Uterus (tissue), 2 donors: ENCODE measurements around the gene TMEM202.

Source experiments
- POLR2A ChIP-seq, 2 donors: fragments of 450-650 bp; IDR thresholded peaks; one replicate each; pipeline ENCODE4 v1.6.1; 2016; ENCODE audit warnings: antibody characterized with exemption in 2 of 2, mild to moderate bottlenecking in 1 of 2, moderate library complexity in 1 of 2
- TF ChIP-seq, protein P1 (sequence below), 4 experiments: fragments of 200-600 bp in 2 of 4; fragments of 450-650 bp in 2 of 4; sonication (generic) in 2 of 4; IDR thresholded peaks; one replicate each; pipeline ENCODE4 v1.5.1; 2016 to 2019; ENCODE audit warnings: antibody characterized with exemption in 4 of 4, mild to moderate bottlenecking in 2 of 4, moderate library complexity in 1 of 4

DNA sequence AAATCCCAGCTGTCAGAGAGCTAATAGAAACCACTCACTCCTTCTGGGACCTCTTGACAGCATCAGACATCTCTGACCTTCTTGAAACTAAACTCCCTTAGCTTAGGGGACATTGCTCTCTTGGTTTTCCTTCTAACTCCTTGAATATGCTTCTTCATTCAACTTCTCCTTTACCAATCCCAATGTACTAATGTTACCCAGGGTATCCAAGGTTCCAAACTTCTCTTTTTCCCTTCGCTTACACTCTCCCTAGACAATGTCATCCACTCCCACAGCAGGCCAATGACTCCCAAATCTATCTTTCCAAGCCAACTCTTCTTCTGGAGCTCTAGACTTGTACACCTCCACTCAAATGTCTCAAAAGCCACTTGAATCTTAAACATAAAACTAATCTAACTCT, 36.9 kb upstream of the TMEM202 start:
- TF ChIP-seq, protein P1, sequence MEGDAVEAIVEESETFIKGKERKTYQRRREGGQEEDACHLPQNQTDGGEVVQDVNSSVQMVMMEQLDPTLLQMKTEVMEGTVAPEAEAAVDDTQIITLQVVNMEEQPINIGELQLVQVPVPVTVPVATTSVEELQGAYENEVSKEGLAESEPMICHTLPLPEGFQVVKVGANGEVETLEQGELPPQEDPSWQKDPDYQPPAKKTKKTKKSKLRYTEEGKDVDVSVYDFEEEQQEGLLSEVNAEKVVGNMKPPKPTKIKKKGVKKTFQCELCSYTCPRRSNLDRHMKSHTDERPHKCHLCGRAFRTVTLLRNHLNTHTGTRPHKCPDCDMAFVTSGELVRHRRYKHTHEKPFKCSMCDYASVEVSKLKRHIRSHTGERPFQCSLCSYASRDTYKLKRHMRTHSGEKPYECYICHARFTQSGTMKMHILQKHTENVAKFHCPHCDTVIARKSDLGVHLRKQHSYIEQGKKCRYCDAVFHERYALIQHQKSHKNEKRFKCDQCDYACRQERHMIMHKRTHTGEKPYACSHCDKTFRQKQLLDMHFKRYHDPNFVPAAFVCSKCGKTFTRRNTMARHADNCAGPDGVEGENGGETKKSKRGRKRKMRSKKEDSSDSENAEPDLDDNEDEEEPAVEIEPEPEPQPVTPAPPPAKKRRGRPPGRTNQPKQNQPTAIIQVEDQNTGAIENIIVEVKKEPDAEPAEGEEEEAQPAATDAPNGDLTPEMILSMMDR (IDR thresholded peaks at IDR 0.05) = no peak
- no peak for TF ChIP-seq POLR2A (IDR thresholded peaks at IDR 0.05)
